Measurements from ENCODE around the gene RGL2.

- TF ChIP-seq POLR2AphosphoS5 (IDR thresholded peaks at IDR 0.05) (no peak), CTCF (IDR thresholded peaks at IDR 0.05) (no peak)
These were observed 2.9 kb downstream of the RGL2 start for GRCh38 chr6:33295621-33296369.
